ENCODE results near the gene ITPR2. TPM values are rescaled to one million over a fixed set of nuclear protein-coding genes. Genes with fewer than 3 reads are reported as not detected.

Gene ITPR2
- total and polyA plus RNA-seq, 2 of the 13 experiments (the other 11 are each of a cell fraction or from before 2014, with no cell fraction given) = 31.9 to 81.9 TPM

GRCh38 chr12:26318661-26319068 lies 514.3 kb downstream of the ITPR2 start (continued):
- TF ChIP-seq AKNA (CRISPR knock-in tag; IDR thresholded peaks at IDR 0.05; ENCODE audit: borderline replicate concordance) (no peak), MXD1 (CRISPR knock-in tag; IDR thresholded peaks at IDR 0.05) (no peak), TERF1 (CRISPR knock-in tag; IDR thresholded peaks at IDR 0.05) (no peak), ZNF792 (CRISPR knock-in tag; IDR thresholded peaks at IDR 0.05) (0 out of 2 replicates have a peak, but pooled peaks have one; percentile 26), ZBTB14 (CRISPR knock-in tag; IDR thresholded peaks at IDR 0.05) (no peak), MYNN (CRISPR knock-in tag; IDR thresholded peaks at IDR 0.05; ENCODE audit: low read depth) (no peak), SYNCRIP (IDR thresholded peaks at IDR 0.05; ENCODE audit: insufficient read depth, low read depth, low read length) (no peak), JUNB (CRISPR knock-in tag; IDR thresholded peaks at IDR 0.05; ENCODE audit: borderline replicate concordance) (no peak), ZNF782 (CRISPR knock-in tag; IDR thresholded peaks at IDR 0.05; ENCODE audit: borderline replicate concordance) (no peak), MED13 (CRISPR knock-in tag; IDR thresholded peaks at IDR 0.05) (no peak), FOXC1 (CRISPR knock-in tag; IDR thresholded peaks at IDR 0.05; ENCODE audit: borderline replicate concordance) (no peak), ZFY (CRISPR knock-in tag; IDR thresholded peaks at IDR 0.05) (peak; percentile 45), TBX3 (IDR thresholded peaks at IDR 0.05; ENCODE audit: borderline replicate concordance) (no peak), ZNF276 (CRISPR knock-in tag; IDR thresholded peaks at IDR 0.05; ENCODE audit: low read depth) (0 out of 2 replicates have a peak, but pooled peaks have one; percentile 27), KDM1A (CRISPR knock-in tag; IDR thresholded peaks at IDR 0.05) (no peak), USF2 (IDR thresholded peaks at IDR 0.05; ENCODE audit: low read depth, low read length) (peak; percentile 59), USF2 (CRISPR knock-in tag; IDR thresholded peaks at IDR 0.05; ENCODE audit: borderline replicate concordance) (peak; percentile 78; the same call in 1 of the 2 replicates), BHLHE40 (IDR thresholded peaks at IDR 0.05; ENCODE audit: low read length) (peak; percentile 51)
